Skeletal muscle cell (primary cell): ENCODE data around the gene CD99.
"Not testable (repeated sequence)": the region's sequence is repeated elsewhere in the genome, so short reads cannot be mapped to it uniquely, and the experiment has no call there.

Experiments used
- DNase-seq: peaks from one replicate; pipeline ENCODE4 v3.0.0-alpha.2; 2010; ENCODE audit warnings: low read depth
- H3K4me3 ChIP-seq: 2 replicates; pipeline ENCODE4 v1.5.1; 2011; ENCODE audit warnings: low read depth, mild to moderate bottlenecking, control low read depth, low read length, moderate library complexity

CD99 gene

GRCh38 chrX:2672084-2672483, 19.0 kb upstream of the CD99 start:
- DNase-seq, result no peak
- no peak overlapping the region for H3K4me3 ChIP-seq

- no peak for DNase-seq
- H3K4me3 ChIP-seq, result no peak overlapping the region
Observed at GRCh38 chrX:2673611-2674010, 17.5 kb upstream of the CD99 start.

- DNase-seq, H3K4me3 ChIP-seq: not testable (repeated sequence)
Observed at GRCh38 chrX:2675657-2676200, 15.4 kb upstream of the CD99 start.

- no peak for DNase-seq
- no peak overlapping the region for H3K4me3 ChIP-seq
Observed at GRCh38 chrX:2676794-2677675, 14.1 kb upstream of the CD99 start.

DNA sequence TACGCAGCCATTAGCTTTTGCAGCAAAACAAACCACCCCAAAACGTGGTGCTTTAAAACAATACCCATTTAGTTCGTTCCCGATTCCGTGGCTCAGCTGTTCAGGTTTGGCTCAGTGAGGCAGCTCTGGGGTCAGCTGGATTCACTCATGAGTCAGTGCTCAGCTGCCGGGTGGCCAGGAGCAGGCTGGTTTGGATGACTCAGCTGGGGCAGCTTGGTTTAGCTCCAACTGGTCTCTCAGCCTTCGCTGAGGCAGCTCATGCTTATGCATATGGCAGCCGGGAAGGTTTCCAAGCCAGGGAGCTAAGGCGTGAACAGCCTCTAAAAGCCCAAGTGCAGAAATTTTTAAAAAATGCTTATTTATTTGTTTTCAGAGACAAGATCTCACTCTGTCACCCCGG, 13.3 kb upstream of the CD99 start:
- no peak overlapping the region for H3K4me3 ChIP-seq
- DNase-seq, result peak; percentile 94

- no peak for DNase-seq
- H3K4me3 ChIP-seq, result no peak overlapping the region
Observed at GRCh38 chrX:2678583-2678982, 12.5 kb upstream of the CD99 start.

- no peak for DNase-seq
- H3K4me3 ChIP-seq, result no peak overlapping the region
Observed at GRCh38 chrX:2679534-2680485, 11.3 kb upstream of the CD99 start.

DNA sequence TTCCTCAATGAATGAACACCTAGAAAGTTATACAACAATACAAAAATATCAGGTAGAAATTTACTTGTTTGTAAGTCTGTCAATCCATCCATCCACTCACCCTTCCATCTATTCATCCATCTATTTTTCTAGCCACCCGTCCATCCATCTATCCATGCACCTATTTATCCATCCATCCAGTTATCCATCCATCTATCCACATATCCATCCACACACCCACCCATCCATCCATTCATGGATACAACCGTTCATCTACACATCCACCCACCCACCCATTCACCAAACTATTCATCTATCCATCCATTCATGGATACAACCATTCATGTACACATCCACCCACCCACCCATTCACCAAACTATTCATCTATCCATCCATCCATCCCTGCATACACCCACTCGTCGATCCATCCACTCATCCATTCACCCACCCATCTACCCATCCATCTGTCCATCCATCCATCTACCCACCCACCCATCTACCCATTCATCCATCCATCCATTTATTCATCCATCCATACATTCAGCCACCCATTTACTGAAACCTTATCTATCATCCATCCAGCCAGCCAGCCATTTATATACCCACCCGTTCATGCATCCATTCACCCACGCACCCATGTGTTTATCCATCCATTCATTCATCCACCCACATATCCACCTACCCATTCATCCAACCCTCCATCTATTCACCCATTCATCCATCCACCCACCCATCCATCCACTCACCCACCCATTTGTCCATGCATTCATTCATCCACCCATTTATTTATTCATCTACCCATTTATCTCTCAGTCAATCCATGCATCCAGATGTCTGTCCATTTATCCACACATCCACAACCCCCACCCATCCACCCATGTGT, 10.4 kb upstream of the CD99 start:
- no peak for DNase-seq
- H3K4me3 ChIP-seq, result no peak overlapping the region

DNA sequence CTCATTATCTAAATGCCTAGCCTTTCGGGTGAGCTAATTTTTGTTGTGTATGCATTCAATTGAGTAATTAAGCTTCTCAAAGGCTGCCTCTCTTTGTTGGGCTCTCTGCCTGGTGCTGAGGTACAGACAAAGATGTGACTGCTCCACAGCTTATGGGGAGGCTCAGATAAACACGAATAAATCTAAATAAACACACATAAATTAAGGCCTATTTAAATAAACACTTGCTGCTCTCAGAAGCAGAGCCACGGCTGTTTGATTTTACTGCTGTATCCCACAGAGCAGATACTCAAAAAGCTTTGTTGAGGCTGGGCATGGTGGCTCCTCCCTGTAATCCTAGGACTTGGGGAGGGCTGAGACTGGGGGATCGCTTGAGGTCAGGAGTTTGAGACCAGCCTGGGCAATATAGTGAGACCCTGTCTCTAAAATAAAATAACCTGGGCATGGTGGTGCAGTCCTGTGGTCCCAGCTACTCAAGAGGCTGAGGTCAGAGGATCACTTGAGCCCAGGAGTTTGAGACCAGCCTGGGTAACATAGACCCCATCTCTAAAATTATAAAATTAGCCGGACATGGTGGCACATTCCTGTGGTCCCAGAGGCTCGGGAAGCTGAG, 8.4 kb upstream of the CD99 start:
- no peak for DNase-seq
- H3K4me3 ChIP-seq, result no peak overlapping the region

GRCh38 chrX:2684256-2684655, 6.8 kb upstream of the CD99 start:
- H3K4me3 ChIP-seq, result no peak overlapping the region
- DNase-seq, result no peak

DNA sequence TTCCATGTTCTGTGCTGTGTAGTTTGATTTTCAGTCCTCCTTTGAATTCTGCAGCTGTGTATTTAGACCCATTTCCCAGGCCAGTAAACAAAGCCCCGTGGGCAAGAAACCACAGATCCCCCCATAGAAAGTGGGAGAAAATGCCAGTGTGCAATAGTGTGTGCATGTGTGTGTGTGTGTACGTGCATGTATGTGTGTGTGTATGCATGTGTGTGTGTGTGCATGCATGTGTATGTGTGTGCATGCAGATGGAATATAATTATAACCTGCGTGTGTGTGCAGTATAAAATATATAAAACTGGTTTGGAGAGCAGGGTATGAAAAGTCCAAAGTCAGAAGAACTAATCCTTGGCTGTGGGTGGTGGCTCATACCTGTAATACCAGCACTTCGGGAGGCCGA, 5.2 kb upstream of the CD99 start:
- no peak overlapping the region for H3K4me3 ChIP-seq
- DNase-seq, result no peak

DNA sequence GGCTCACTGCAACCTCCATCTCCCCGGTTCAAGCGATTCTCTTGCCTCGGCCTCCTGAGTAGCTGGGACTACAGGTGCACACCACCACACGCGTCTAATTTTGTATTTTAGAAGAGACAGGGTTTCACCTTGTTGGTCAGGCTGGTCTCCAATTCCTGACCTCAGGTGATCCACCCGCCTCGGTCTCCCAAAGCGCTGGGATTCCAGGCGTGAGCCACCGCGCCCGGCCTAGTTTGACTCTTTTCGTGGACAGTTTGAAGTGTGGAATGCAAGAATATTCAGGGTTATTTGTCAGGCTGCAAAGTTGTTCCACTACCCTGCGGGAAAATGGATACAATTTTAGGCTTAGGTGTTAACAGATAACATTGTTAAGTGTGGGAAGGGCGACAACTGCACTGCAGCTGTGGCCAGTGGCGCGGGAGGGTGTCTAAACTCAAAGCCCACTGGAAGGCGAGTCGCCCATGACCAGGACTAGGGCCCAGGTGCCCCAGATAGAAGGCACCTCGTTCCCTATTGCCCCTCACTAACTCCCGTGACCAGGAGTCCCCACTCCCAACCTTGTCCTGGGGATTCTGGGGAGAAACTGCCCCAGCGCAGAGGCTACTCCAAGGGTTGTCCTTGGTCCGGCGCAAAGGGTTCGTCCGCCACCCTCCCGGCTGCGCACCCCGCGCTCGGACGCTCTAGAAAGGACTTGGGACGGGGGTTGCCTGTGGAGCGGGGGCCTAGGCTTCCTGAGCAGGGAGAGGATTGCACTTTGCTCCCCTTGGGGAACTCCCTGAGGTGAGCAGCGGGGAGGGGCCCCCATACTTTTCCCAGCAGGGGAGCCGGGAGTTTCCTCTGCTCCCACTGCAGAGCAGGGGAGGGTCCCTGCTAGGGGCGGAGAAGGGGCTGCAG, 1.1 kb upstream of the CD99 start:
- no peak for DNase-seq
- H3K4me3 ChIP-seq, result peak overlapping the region; percentile 88

GRCh38 chrX:2691543-2692220, 587 bp downstream of the CD99 start:
- no peak for DNase-seq
- peak overlapping the region; percentile 88 for H3K4me3 ChIP-seq

- no peak for DNase-seq
- H3K4me3 ChIP-seq, result peak overlapping the region; percentile 88
Observed at GRCh38 chrX:2692221-2693112, 1.4 kb downstream of the CD99 start.

- no peak for DNase-seq
- peak overlapping the region; percentile 88 for H3K4me3 ChIP-seq
Observed at GRCh38 chrX:2693113-2694002, 2.3 kb downstream of the CD99 start.

- no peak for DNase-seq
- H3K4me3 ChIP-seq, result no peak overlapping the region
Observed at GRCh38 chrX:2694914-2695267, 3.8 kb downstream of the CD99 start.
